DOHH2 (cell line): ENCODE results near the gene COX4I1.

Experiments used
- CTCF ChIP-seq: fragments of 200-600 bp; sonication (generic); IDR thresholded peaks from one replicate; pipeline ENCODE4 v1.5.1; 2014; ENCODE audit warnings: antibody characterized with exemption, mild to moderate bottlenecking, low read depth, low read length; ENCODE audit not compliant: poor library complexity, severe bottlenecking
- EZH2phosphoT487 ChIP-seq: fragments of 200-600 bp; sonication (generic); IDR thresholded peaks from 2 replicates; pipeline ENCODE4 v1.6.1; 2017; ENCODE audit warnings: borderline replicate concordance, mild to moderate bottlenecking, antibody characterized with exemption, low read length, moderate library complexity, mixed read lengths

- TF ChIP-seq EZH2phosphoT487 (no peak), CTCF (no peak)
Measured at GRCh38 chr16:85763616-85764015, 35.9 kb upstream of the COX4I1 start.
